ENCODE results near the gene GCSH.
A peak's percentile ranks its signal among the peaks of the same experiment; 100 is the strongest.

The GCSH gene

GRCh38 chr16:81036751-81037350 lies 59.3 kb downstream of the GCSH start:
- H3K4me1 ChIP-seq, result peaks cover 12 to 41% (median 16%) of the 10 kb centered on the region in 10 experiments
- H3K9ac ChIP-seq, result peak overlapping the region; percentile 90 to 98 (median 93); a peak in 21 of 22 replicates
- H4K20me1 ChIP-seq, result peaks cover 0 to 59% (median 34%) of the 10 kb centered on the region in 11 experiments; a peak in 16 of 22 replicates
- peak overlapping the region; percentile 93 to 100 (median 96) for H3K4me3 ChIP-seq
- peak overlapping the region; percentile 81 to 93 (median 85) for H3K4me2 ChIP-seq
- H3K9me3 ChIP-seq (replicated peaks in 1 of 11), result peaks cover 0 to 4% (median 0%) of the 10 kb centered on the region in 11 experiments; a peak in 1 of 22 replicates
- H3K27me3 ChIP-seq, result no peaks in the 10 kb centered on the region
- no peak for TF ChIP-seq Cebpa-rat (IDR thresholded peaks at IDR 0.05)
- H3K27ac ChIP-seq, result peak overlapping the region; percentile 82 to 91 (median 88); a peak in 21 of 22 replicates
- peaks cover 10 to 57% (median 49%) of the 10 kb centered on the region in 11 experiments for H3K36me3 ChIP-seq

- Histone ChIP-seq H3K9me3 (replicated peaks in 1 of 11) (peaks cover 0 to 4% (median 0%) of the 10 kb centered on the region in 11 experiments; a peak in 1 of 22 replicates), H3K4me1 (peaks cover 12 to 41% (median 16%) of the 10 kb centered on the region in 10 experiments), H3K27ac (peak overlapping the region; percentile 82 to 91 (median 88)), H3K27me3 (no peaks in the 10 kb centered on the region), H3K9ac (peak overlapping the region; percentile 90 to 98 (median 93)), H3K4me2 (peak overlapping the region; percentile 81 to 93 (median 85)), H3K4me3 (peak overlapping the region; percentile 93 to 100 (median 96)), H3K36me3 (peaks cover 3 to 57% (median 48%) of the 10 kb centered on the region in 11 experiments; a peak in 20 of 22 replicates), H4K20me1 (peaks cover 0 to 53% (median 34%) of the 10 kb centered on the region in 11 experiments; a peak in 16 of 22 replicates)
- TF ChIP-seq Cebpa-rat (IDR thresholded peaks at IDR 0.05), result no peak
Measured at GRCh38 chr16:81035975-81036750, 60.0 kb downstream of the GCSH start.

GRCh38 chr16:81035398-81035974 lies 60.7 kb downstream of the GCSH start, which contains the start of gene ATMIN:
TSS of gene ATMIN (plus strand) at chr16:81035842. CDS start at chr16:81035871, 29 bp downstream.
- Histone ChIP-seq H4K20me1 (peaks cover 0 to 46% (median 27%) of the 10 kb centered on the region in 11 experiments; a peak in 16 of 22 replicates), H3K4me2 (peak within 1 kb of the TSS; percentile 81 to 93 (median 85)), H3K4me1 (peaks cover 12 to 41% (median 16%) of the 10 kb centered on the region in 10 experiments), H3K27ac (peak within 1 kb of the TSS; percentile 82 to 91 (median 88)), H3K4me3 (peak within 1 kb of the TSS; percentile 93 to 100 (median 96)), H3K9ac (peak within 1 kb of the TSS; percentile 90 to 98 (median 93)), H3K36me3 (peaks cover 3 to 57% (median 48%) of the 10 kb centered on the region in 11 experiments; a peak in 19 of 22 replicates), H3K9me3 (replicated peaks in 1 of 11) (peaks cover 0 to 4% (median 0%) of the 10 kb centered on the region in 11 experiments; a peak in 1 of 22 replicates), H3K27me3 (no peaks in the 10 kb centered on the region)
- TF ChIP-seq Cebpa-rat (IDR thresholded peaks at IDR 0.05), result no peak

All from BLaER1 treated with 17β-estradiol and CSF1 and Interleukin-3, amounts not matched to agents 10 nM and 100 nM (cell line).